ENCODE results near the gene IL13RA2.

DNA sequence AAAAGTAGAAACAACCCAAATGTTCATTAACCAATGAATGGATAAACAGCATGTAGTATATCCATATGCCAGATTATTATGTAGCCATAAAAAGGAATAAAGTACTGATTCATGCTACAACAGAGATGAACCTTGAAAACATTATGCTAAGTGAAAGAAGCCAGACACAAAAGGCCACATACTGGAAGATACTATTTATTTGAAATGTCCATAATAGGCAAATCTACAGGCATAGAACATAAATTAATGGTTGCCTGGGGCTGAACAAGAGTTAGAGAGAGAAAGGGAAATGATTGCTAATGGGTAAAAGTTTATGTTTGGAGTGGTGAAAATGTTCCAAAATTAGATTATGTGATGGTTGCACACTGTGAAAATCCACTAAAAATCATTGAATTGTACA, 44.4 kb downstream of the IL13RA2 start:
- TF ChIP-seq, protein P1, sequence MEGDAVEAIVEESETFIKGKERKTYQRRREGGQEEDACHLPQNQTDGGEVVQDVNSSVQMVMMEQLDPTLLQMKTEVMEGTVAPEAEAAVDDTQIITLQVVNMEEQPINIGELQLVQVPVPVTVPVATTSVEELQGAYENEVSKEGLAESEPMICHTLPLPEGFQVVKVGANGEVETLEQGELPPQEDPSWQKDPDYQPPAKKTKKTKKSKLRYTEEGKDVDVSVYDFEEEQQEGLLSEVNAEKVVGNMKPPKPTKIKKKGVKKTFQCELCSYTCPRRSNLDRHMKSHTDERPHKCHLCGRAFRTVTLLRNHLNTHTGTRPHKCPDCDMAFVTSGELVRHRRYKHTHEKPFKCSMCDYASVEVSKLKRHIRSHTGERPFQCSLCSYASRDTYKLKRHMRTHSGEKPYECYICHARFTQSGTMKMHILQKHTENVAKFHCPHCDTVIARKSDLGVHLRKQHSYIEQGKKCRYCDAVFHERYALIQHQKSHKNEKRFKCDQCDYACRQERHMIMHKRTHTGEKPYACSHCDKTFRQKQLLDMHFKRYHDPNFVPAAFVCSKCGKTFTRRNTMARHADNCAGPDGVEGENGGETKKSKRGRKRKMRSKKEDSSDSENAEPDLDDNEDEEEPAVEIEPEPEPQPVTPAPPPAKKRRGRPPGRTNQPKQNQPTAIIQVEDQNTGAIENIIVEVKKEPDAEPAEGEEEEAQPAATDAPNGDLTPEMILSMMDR (IDR thresholded peaks at IDR 0.05) = no peak
- no peak for TF ChIP-seq POLR2A (IDR thresholded peaks at IDR 0.05)
